Measurements from ENCODE around the gene HIRA. TPM values are rescaled to one million over a fixed set of nuclear protein-coding genes. Genes with fewer than 3 reads are reported as not detected.

HIRA gene
- total RNA-seq, 1 donor from 2014 or later, result 36.0 TPM

DNA sequence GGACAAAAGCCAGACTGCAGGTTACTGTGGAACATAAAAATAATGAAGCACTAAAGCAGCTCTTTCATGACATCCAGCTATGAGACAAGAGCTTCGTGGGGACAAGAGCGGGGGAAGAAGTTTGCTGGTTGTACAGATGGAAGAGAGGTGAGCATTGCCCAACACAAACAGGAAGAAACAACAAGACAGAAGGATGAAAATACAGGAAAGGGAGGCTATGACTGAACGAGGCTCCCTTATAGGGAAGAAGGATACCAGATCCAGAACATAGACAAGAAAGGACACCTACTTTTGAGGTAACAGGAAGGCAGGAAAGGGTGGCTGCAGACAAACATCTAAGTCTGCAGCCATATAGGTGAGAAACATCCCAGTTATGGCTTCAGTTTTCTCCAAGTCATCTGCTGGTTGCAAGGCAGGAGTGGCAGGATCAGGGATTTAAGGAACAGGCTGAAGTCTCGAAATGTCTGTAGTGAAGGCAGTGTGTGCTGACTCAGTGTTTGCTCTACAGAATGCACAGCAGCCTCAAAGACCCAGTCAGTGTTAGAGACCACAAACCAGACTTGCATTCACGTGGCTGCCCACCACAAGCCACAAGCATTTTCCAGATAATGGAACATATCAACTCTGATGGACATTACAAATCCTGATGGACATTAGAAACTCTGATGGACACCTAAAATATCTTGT, 141.9 kb downstream of the HIRA start:
- no peaks in the 10 kb centered on the region for H3K9me3 Mint-ChIP-seq (ENCODE audit: unreplicated experiment)
- H3K4me1 Mint-ChIP-seq (ENCODE audit: unreplicated experiment), result peaks cover 36% of the 10 kb centered on the region
- H3K27ac Mint-ChIP-seq (ENCODE audit: unreplicated experiment), result peak overlapping the region; percentile 6
- H3K36me3 Mint-ChIP-seq (ENCODE audit: low read depth, unreplicated experiment), result no peaks in the 10 kb centered on the region
- peak overlapping the region; percentile 10 for H3K4me3 Mint-ChIP-seq (ENCODE audit: unreplicated experiment)
- no peak for DNase-seq (ENCODE audit: low spot score)
- peaks cover 6% of the 10 kb centered on the region for H3K27me3 Mint-ChIP-seq (ENCODE audit: unreplicated experiment)
- TF ChIP-seq, protein P1, sequence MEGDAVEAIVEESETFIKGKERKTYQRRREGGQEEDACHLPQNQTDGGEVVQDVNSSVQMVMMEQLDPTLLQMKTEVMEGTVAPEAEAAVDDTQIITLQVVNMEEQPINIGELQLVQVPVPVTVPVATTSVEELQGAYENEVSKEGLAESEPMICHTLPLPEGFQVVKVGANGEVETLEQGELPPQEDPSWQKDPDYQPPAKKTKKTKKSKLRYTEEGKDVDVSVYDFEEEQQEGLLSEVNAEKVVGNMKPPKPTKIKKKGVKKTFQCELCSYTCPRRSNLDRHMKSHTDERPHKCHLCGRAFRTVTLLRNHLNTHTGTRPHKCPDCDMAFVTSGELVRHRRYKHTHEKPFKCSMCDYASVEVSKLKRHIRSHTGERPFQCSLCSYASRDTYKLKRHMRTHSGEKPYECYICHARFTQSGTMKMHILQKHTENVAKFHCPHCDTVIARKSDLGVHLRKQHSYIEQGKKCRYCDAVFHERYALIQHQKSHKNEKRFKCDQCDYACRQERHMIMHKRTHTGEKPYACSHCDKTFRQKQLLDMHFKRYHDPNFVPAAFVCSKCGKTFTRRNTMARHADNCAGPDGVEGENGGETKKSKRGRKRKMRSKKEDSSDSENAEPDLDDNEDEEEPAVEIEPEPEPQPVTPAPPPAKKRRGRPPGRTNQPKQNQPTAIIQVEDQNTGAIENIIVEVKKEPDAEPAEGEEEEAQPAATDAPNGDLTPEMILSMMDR (IDR thresholded peaks at IDR 0.05; ENCODE audit: unreplicated experiment), result no peak

DNA sequence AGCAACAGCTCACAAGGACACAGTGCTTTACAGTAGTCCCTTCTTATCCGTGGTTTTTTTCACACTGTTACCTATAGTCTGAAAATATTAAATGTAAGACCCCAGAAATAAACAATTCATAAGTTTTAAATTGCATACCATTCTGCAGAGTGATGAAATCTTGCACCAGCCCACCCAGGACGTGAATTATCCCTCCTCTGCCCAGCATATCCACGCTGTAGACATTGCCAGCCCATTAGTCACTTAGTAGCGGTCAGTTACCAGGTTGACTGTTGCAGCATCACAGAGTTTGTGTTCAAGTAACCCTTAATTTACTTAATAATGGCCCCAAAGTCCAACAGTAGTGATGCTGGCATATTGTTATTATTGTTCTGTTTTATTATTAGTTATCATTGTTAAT, 143.6 kb downstream of the HIRA start:
- DNase-seq (ENCODE audit: low spot score), result no peak
- no peaks in the 10 kb centered on the region for H3K9me3 Mint-ChIP-seq (ENCODE audit: unreplicated experiment)
- peaks cover 36% of the 10 kb centered on the region for H3K4me1 Mint-ChIP-seq (ENCODE audit: unreplicated experiment)
- peaks cover 4% of the 10 kb centered on the region for H3K27me3 Mint-ChIP-seq (ENCODE audit: unreplicated experiment)
- no peak overlapping the region for H3K27ac Mint-ChIP-seq (ENCODE audit: unreplicated experiment)
- TF ChIP-seq, protein P1 (IDR thresholded peaks at IDR 0.05; ENCODE audit: unreplicated experiment), result no peak
- H3K4me3 Mint-ChIP-seq (ENCODE audit: unreplicated experiment), result no peak overlapping the region
- no peaks in the 10 kb centered on the region for H3K36me3 Mint-ChIP-seq (ENCODE audit: low read depth, unreplicated experiment)

DNA sequence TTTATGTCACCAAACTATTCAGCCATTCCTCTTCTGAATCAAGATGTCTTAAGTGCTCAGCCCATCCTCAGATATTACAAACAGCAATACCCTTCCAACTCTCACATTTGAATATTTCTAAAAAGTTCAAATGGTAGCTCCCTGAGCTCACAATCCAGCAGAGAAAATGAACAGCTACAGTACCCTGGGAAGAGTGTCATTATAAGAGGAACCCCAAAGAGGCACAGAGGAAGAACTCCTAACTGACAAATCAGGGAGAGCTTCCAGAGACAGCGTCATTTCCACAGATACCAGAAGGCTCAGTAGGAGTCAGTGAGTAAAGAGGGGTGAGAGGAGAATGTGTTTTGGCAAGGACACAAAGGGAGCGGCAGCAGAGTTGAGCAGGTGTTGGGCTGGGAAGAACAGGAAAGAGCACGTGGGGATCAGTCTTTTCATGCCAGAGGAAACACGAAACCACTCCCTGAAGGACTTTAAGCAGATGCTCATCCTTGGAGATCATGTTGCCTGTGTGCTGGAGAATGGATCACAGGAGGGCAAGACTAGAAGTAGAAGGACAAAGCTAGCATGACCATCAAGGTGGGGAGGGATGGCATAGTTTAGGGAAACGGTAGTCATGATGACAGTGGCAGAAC, 144.3 kb downstream of the HIRA start:
- H3K4me3 Mint-ChIP-seq (ENCODE audit: unreplicated experiment), result no peak overlapping the region
- H3K27me3 Mint-ChIP-seq (ENCODE audit: unreplicated experiment), result peaks cover 4% of the 10 kb centered on the region
- H3K36me3 Mint-ChIP-seq (ENCODE audit: low read depth, unreplicated experiment), result no peaks in the 10 kb centered on the region
- H3K4me1 Mint-ChIP-seq (ENCODE audit: unreplicated experiment), result peaks cover 31% of the 10 kb centered on the region
- TF ChIP-seq, protein P1 (IDR thresholded peaks at IDR 0.05; ENCODE audit: unreplicated experiment), result no peak
- H3K9me3 Mint-ChIP-seq (ENCODE audit: unreplicated experiment), result no peaks in the 10 kb centered on the region
- no peak overlapping the region for H3K27ac Mint-ChIP-seq (ENCODE audit: unreplicated experiment)
- DNase-seq (ENCODE audit: low spot score), result no peak

DNA sequence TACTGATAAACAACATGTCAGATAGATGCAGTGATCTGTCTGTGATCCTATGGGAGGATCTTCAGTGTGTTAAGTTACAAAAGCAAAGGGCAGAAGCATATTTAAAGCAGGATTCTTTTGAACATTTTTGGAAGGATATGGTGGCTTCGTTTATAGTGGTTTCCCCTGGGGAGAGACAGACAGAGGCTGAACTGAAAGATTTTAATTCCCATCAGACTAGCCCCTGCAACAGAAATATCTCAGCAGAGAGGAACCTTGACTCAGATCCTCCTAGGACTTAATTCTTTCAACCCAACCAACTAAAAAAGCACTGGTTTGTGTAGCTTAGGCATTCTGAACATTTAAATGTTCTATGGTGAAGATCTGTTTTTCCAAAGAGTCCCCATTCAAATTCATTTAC, 145.7 kb downstream of the HIRA start:
- H3K27ac Mint-ChIP-seq (ENCODE audit: unreplicated experiment), result no peak overlapping the region

More for the DNA sequence above, 145.7 kb downstream of the HIRA start:
- H3K36me3 Mint-ChIP-seq (ENCODE audit: low read depth, unreplicated experiment), result no peaks in the 10 kb centered on the region
- TF ChIP-seq, protein P1 (IDR thresholded peaks at IDR 0.05; ENCODE audit: unreplicated experiment), result no peak
- H3K27me3 Mint-ChIP-seq (ENCODE audit: unreplicated experiment), result peaks cover 4% of the 10 kb centered on the region
- H3K4me1 Mint-ChIP-seq (ENCODE audit: unreplicated experiment), result peaks cover 27% of the 10 kb centered on the region
- H3K4me3 Mint-ChIP-seq (ENCODE audit: unreplicated experiment), result no peak overlapping the region
- no peaks in the 10 kb centered on the region for H3K9me3 Mint-ChIP-seq (ENCODE audit: unreplicated experiment)
- no peak for DNase-seq (ENCODE audit: low spot score)

Other genes with a start within 250 kb of the HIRA start
- gene CLTCL1, start 140.0 kb downstream of the HIRA start, total RNA-seq (ENCODE audit: unreplicated experiment), result 13.5 TPM
- gene MRPL40, start 812 bp upstream of the HIRA start, total RNA-seq (ENCODE audit: unreplicated experiment), result 19.9 TPM
- 26.6 TPM for gene C22orf39, start 16.0 kb upstream of the HIRA start, total RNA-seq (ENCODE audit: unreplicated experiment)
- gene UFD1, start 47.5 kb upstream of the HIRA start, total RNA-seq (ENCODE audit: unreplicated experiment), result 86.2 TPM
- gene CDC45, start 48.2 kb upstream of the HIRA start, total RNA-seq (ENCODE audit: unreplicated experiment), result 6.2 TPM
- gene CLDN5, start 92.7 kb upstream of the HIRA start, total RNA-seq (ENCODE audit: unreplicated experiment), result 108 TPM